Renal cortex interstitium (tissue), 11 donors: ENCODE results near the gene ASB10. TPM values are rescaled to one million over a fixed set of nuclear protein-coding genes. Genes with fewer than 3 reads are reported as not detected.
A peak's percentile ranks its signal among the peaks of the same experiment; 100 is the strongest.

Experiments
- DNase-seq, 11 donors: peaks; one replicate each; pipeline ENCODE4 v3.0.0-alpha.2; 2013; ENCODE audit warnings: low read depth in 9 of 11, low spot score in 4 of 11; ENCODE audit errors: extremely low read depth in 1 of 11
- polyA plus RNA-seq, 3 donors: library from polyadenylated mRNA; unstranded; fragments of 120-200 nt; gene quantifications; one replicate each; pipeline ENCODE4 v1.2.1, GENCODE V29; 2013; ENCODE audit not compliant: insufficient read length in 3 of 3

ASB10 gene
- polyA plus RNA-seq, 3 donors = not detected

- no peak for DNase-seq
These were observed 13.4 kb downstream of the ASB10 start for GRCh38 chr7:151173386-151174245.

GRCh38 chr7:151172273-151173141 is 14.5 kb downstream of the ASB10 start:
- DNase-seq = peak in 8 of 11 donors; percentile 29 to 73 (median 60)

DNA sequence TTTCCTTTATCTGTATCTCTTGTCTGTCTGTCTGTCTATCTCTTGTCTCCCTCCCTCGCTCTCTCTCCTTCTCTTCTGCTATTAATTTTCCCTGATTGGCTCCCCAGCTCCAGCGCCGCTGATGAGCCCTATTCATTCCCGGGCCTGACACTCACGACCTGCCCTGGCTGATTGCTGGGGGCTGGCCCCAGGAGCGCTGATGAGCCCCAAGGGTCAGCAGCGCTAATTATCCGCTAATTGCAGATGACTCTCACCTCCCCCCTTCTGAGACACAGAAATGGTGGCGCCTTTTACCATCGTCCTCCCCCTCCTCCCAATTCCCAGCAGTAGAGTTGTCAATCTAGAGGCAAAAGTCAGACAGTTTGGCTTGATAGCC is 18.3 kb downstream of the ASB10 start:
- DNase-seq = no peak

GRCh38 chr7:151168003-151168786 is 18.9 kb downstream of the ASB10 start:
- DNase-seq = peak in 1 of 11 donors; percentile 12

DNA sequence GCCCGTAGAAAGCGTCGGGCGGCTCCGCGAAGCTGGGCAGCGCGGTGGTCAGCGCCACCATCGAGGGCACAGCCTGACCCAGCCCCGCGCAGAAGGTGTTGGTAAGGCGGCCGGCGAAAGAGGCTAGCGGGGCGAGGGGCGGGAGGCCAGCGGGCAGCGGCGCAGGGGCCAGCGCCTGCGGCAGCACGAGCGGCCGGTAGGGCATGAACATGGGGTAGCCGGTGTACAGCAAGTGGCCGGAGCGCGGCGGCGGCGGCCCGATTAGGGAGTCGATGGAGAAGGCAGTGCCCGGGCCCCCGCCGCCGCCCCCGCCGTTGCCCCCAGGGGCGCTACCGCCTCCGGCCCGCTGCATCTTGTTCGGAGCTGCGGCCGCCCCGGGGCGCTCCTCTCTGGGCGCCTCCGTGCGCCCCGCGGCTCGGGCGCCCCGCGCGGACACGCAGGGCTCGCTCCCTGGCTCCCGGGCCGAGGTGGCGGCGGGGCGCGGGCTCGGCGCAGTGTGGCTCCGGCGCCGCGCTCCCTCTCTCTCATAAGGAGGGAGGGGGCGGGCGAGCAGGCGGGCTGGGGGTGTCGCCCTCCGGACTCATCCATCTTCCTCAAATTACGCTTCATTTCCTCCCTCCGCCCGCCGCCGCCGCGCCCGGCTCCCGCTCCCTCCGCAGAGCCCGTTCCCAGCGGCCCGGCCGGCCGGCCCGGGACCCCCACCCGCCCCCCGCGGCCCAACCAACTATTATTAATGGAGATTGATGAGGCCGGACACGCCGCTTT is 19.7 kb downstream of the ASB10 start, which contains the start of gene GBX1:
Gene GBX1, minus strand, starts transcription at position 498 of the 765 bp plus-strand sequence. Its CDS starts 146 bp downstream, at position 352.
- DNase-seq = peak in 5 of 11 donors; percentile 34 to 52 (median 48)

DNA sequence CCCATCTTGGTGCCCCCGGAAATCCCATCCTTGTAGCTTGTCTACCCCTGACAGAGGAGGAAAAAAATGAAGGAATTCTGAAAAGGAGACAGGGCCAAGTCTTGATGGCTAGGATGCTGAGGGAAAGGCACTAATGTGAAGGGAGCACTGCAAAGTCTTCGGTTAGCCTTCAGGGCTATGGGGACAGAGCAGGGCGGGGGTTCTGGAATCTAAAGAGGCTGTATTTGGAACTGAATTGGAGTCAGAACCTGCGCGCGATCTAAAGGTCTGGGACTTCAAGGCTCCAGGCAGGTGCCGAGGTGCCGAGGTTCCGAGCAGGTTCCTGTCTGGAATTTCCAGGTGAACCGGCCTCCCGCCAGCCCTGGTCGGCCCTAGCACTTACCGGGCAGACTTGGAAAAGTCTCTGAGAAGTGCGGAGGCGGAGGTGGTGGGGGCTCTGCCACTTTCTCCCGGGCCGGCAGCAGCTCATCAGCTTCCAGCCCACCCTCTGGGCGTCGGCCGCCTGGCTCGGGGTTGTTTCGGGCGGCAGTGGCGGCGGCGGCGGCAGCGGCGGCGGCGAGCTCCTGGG is 20.3 kb downstream of the ASB10 start:
- DNase-seq = no peak

DNA sequence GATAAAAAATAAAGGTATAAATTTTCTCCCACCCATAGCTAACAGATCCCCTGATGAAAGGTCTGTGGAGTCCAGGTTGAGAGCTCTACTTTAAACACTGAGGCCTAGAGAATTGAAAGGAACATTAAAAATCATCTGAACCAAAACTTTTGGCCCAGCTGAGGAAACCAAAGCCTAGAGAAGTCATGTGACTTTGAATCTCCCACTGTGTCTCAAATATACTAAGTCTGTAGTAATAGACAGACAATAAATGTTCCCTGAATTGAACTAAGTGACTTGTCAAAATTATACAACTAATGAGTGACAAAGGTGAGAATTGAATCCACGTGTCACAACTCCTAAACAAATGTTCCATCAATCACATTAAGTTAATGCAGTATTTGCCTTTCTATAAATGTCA is 25.3 kb downstream of the ASB10 start:
- no peak for DNase-seq

DNA sequence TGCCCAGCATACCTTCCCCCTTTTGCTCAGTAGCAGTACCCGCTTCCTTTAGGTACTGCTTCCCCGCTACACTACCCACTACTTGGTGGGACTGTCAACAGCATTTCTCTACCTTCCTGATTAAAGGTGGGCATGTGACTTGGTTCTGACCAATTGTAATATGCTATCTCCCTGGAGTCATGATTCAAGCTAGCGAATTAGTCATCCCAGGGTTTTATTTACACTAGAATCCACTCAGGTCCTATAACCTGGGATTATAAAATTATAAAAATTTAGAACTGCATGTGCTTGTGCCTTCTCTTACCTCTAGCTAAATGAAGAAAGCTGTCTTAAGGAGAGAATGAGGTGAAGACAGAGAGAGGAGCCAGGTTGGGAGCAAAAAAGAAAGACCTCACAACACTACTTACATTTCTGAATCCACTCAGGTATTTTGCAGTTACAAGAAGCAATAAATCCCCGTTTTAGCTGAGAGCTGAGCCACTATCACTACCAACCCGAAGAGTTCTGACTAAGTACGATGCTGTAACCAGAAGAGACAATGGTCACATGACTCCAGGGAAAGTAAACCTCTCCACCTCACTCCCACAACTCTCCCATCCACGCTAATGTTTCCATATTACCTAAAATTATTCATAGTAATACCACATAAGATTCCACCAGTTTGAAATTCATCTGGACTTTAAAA is 29.3 kb downstream of the ASB10 start:
- no peak for DNase-seq

- DNase-seq = no peak
These were observed 34.2 kb downstream of the ASB10 start for GRCh38 chr7:151152643-151153513.

DNA sequence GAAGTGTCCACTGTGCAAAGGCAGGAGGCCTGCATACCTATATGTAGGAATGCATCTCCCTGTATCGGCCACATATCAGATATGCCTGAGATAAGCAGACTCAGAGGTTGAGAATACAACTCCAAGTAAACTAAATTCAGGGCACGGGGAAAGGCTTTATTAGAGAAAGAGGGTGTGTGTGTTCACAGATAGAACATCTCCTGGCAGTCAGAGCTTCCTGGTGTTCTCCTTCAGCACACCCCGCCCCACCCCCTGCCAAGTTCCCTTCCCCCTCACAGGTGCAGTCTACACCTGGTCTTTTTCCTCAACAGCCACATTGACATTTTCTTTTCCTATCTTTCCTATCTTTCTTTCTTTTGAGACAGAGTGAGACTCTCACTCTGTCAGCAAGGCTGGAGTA is 36.7 kb downstream of the ASB10 start:
- DNase-seq = no peak

DNA sequence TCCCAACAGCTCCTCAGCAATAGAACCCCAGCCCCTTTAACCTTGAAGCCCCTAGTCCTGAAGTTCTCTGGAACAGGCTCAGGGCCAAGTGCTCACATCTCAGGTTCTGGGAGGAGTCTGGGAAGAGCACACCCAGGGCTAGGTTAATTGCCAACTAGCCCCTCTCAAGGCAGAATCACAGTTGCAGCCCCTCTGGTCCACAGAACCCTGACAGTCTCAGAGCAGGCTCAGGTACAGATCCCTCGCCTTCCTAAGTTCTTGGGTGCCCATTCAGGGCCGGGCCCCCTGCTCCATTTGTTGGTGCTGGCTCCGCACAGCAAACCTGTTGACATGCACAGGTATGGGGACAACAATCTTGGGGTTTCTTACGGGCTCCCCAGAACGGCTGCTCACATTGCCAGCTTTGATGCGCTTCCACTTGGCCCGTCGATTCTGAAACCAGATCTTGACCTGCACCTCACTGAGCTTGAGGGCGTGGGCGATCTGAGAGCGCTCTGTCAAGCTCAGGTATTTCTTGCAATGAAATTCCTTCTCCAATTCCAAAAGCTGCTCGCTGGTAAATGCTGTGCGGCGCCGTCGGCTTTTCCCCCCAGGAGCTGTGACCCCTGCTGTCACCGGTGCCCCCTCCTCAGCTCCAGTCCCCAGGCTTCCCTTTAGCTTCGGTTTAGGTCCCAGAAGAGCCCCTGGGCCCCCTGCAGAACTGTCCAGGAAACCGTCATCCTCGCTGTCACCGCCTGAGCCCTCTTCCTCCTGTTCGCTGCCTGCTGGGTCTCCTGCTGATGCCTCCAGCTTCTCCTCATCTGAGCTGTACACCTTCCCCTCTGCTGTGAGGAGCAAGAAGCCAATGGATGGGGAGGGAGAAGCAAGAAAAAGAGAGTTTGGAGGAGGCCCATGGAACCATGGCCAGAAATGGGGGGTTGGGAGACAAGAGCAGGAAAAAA is 38.5 kb downstream of the ASB10 start:
- no peak for DNase-seq

GRCh38 chr7:151146761-151147160 is 40.3 kb downstream of the ASB10 start:
- DNase-seq = no peak

GRCh38 chr7:151144387-151144786 is 42.7 kb downstream of the ASB10 start:
- no peak for DNase-seq

GRCh38 chr7:151143261-151144015 is 43.6 kb downstream of the ASB10 start:
- no peak for DNase-seq

DNA sequence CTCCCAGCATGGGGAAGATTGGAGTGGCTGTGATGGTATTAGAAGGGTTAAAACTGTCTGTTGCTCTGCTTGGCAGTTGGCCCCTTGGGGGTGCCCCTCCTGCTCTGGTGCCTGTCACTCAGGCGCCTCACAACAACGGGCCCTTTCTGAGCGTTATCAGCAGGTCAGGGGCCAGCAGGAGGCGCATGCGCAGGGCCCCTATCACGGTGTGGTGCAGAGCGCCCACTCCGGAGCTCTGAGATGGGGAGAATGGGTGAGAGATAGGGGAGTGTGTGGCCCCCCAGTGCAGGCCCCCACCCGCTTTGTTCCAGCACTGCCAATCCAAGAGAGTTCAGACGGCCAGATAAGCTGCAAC is 44.4 kb downstream of the ASB10 start:
- no peak for DNase-seq
